K562 (cell line): ENCODE measurements around the gene TGM1. TPM values are rescaled to one million over a fixed set of nuclear protein-coding genes. Genes with fewer than 3 reads are reported as not detected.
A peak's percentile ranks its signal among the peaks of the same experiment; 100 is the strongest.

ENCODE experiments used
- ATAC-seq: fragments of 200-7000 bp; cut with Tn5 transposase; 3 replicates; pipeline ENCODE4 v1.9.1; 2020; ENCODE audit warnings: moderate library complexity
- BruUV-seq: library from RNA; stranded (reverse); fragments of 400-500 nt; replicated peaks from 2 replicates; lab custom pipeline; 2021; lab: Mats Ljungman, UMichigan
- CTCF ChIA-PET: fragments of 300-600 bp; formaldehyde crosslinking; extraction: SDS; loops from one replicate; lab custom pipeline; 2021; ENCODE audit warnings: low intra/inter-chr PET ratio; lab: Yijun Ruan, JAX
- POLR2A ChIA-PET: fragments of 300-600, 350-650 bp; sonication (Branson Sonifier 250); formaldehyde crosslinking; extraction: SDS; loops from one replicate; lab custom pipeline; 2021; ENCODE audit warnings: antibody characterized with exemption, inconsistent platforms; lab: Yijun Ruan, JAX
- DNase-seq, 4 experiments: peaks; one replicate each; pipeline versions ENCODE4 v3.0.0 to v3.0.0-alpha.2; 2011 to 2018; ENCODE audit warnings: low spot score in 3 of 4, mixed read lengths in 3 of 4; ENCODE audit errors: extremely low read depth in 1 of 4
- FAIRE-seq: peaks from 2 replicates; lab custom pipeline; 2011; peaks lifted over from hg19 to GRCh38; lab: Jason Lieb, UNC
- H2AFZ ChIP-seq: 2 replicates; pipeline ENCODE4 v1.6.0; 2011; ENCODE audit warnings: low read depth, low read length, control low read depth, inconsistent platforms
- H3K27ac ChIP-seq: fragments of 200-600 bp; 3 replicates; pipeline ENCODE4 v1.8.0; 2011; ENCODE audit warnings: low read depth, mild to moderate bottlenecking, control low read depth, inconsistent platforms, low read length, moderate library complexity, mixed read lengths; ENCODE audit errors: extremely low read depth
- H3K27me3 ChIP-seq, 2 experiments: fragments of 300-600 bp in 1 of 2; 2 replicates in 1 of 2; 3 replicates in 1 of 2; pipeline versions ENCODE4 v1.6.0 to v1.8.0; 2011; ENCODE audit warnings: inconsistent platforms in 2 of 2, low read length in 2 of 2, mild to moderate bottlenecking in 1 of 2, mixed read lengths in 1 of 2, moderate library complexity in 1 of 2; ENCODE audit not compliant: control insufficient read depth in 2 of 2, insufficient read depth in 2 of 2
- H3K36me3 ChIP-seq: fragments of 300-600 bp; 3 replicates; pipeline ENCODE4 v1.8.0; 2011; ENCODE audit warnings: mild to moderate bottlenecking, low read length, inconsistent platforms; ENCODE audit not compliant: control insufficient read depth, insufficient read depth
- H3K4me1 ChIP-seq, 2 experiments: fragments of 200-600 bp in 1 of 2; replicated peaks in 1 of 2; 2 replicates in 1 of 2; 3 replicates in 1 of 2; pipeline versions ENCODE4 v1.5.1 to v1.8.0; 2011; ENCODE audit warnings: inconsistent platforms in 2 of 2, low read length in 2 of 2, mild to moderate bottlenecking in 1 of 2, mixed read lengths in 1 of 2, moderate library complexity in 1 of 2; ENCODE audit not compliant: control insufficient read depth in 2 of 2, insufficient read depth in 2 of 2
- H3K4me2 ChIP-seq: 2 replicates; pipeline ENCODE4 v1.6.1; 2011; ENCODE audit warnings: low read length, control low read depth, inconsistent platforms, mixed read lengths; ENCODE audit not compliant: insufficient read depth
- H3K4me3 ChIP-seq: fragments of 200-600 bp; sonication (generic), shearing (Covaris generic); 2 replicates; pipeline ENCODE4 v1.5.1; 2016; ENCODE audit warnings: control low read depth, inconsistent platforms
- H3K79me2 ChIP-seq: fragments of 200-600 bp; 3 replicates; pipeline ENCODE4 v1.8.0; 2011; ENCODE audit warnings: low read length, inconsistent platforms; ENCODE audit not compliant: control insufficient read depth, insufficient read depth
- H3K9ac ChIP-seq, 2 experiments: 2 replicates each; pipeline versions ENCODE4 v1.6.0 to v1.6.1; 2011; ENCODE audit warnings: low read depth in 2 of 2, low read length in 2 of 2, control low read depth in 1 of 2, inconsistent platforms in 1 of 2, mild to moderate bottlenecking in 1 of 2, mixed read lengths in 1 of 2; ENCODE audit not compliant: insufficient read depth in 1 of 2
- H3K9me1 ChIP-seq: one replicate; pipeline ENCODE4 v1.6.0; 2011; ENCODE audit warnings: inconsistent platforms, mild to moderate bottlenecking, low read length, moderate library complexity; ENCODE audit not compliant: control insufficient read depth, insufficient read depth
- H3K9me3 ChIP-seq: replicated peaks from 2 replicates; pipeline ENCODE4 v1.5.1; 2011; ENCODE audit warnings: low read depth, low read length, inconsistent platforms; ENCODE audit not compliant: control insufficient read depth, insufficient read depth
- H4K20me1 ChIP-seq: replicated peaks from 2 replicates; pipeline ENCODE4 v1.6.1; 2011; ENCODE audit warnings: low read length, inconsistent platforms, mixed read lengths; ENCODE audit not compliant: control insufficient read depth, insufficient read depth
- BACH1 ChIP-seq: fragments of 200-800 bp; sonication (Bioruptor generic); IDR thresholded peaks from 2 replicates; pipeline ENCODE4 v1.6.1; 2016; ENCODE audit warnings: missing genetic modification characterization, missing compliant biosample characterization
- C11orf30 ChIP-seq: fragments of 450-650 bp; IDR thresholded peaks from 2 replicates; pipeline ENCODE4 v1.6.1; 2016; ENCODE audit warnings: low read depth, mild to moderate bottlenecking
- DIDO1 ChIP-seq: fragments of 450-650 bp; IDR thresholded peaks from 2 replicates; pipeline ENCODE4 v1.6.1; 2016; ENCODE audit warnings: low read depth, missing biosample characterization, missing genetic modification characterization
- EP300 ChIP-seq: IDR thresholded peaks from 2 replicates; pipeline ENCODE4 v1.6.1; 2012; ENCODE audit warnings: low read length, improper control_type of control experiment
- ETV1 ChIP-seq: fragments of 450-650 bp; conservative IDR thresholded peaks from 2 replicates; pipeline ENCODE4 v1.6.1; 2016; ENCODE audit warnings: missing genetic modification characterization, control low read depth, low read depth, missing compliant biosample characterization
- GABPB2 ChIP-seq: fragments of 250-450 bp; sonication (Bioruptor Pico); conservative IDR thresholded peaks from 2 replicates; pipeline ENCODE4 v1.5.1; 2021; ENCODE audit warnings: mild to moderate bottlenecking
- L3MBTL2 ChIP-seq: fragments of 450-650 bp; IDR thresholded peaks from 2 replicates; pipeline ENCODE4 v1.6.1; 2016; ENCODE audit warnings: mild to moderate bottlenecking, moderate library complexity
- NR2C1 ChIP-seq, 2 experiments: fragments of 450-650 bp; IDR thresholded peaks; 2 replicates each; pipeline ENCODE4 v1.6.1; 2017; ENCODE audit warnings: mild to moderate bottlenecking in 2 of 2, antibody characterized with exemption in 1 of 2, inconsistent platforms in 1 of 2, missing compliant biosample characterization in 1 of 2, missing genetic modification characterization in 1 of 2
- PKNOX1 ChIP-seq: fragments of 450-650 bp; IDR thresholded peaks from 2 replicates; pipeline ENCODE4 v1.6.1; 2016
- POLR2H ChIP-seq: IDR thresholded peaks from 2 replicates; pipeline ENCODE4 v1.6.1; 2016; ENCODE audit warnings: missing genetic modification characterization, low read depth, mild to moderate bottlenecking, control low read depth, missing compliant biosample characterization, moderate library complexity
- PRPF4 ChIP-seq: fragments of 200-400 bp; formaldehyde crosslinking; IDR thresholded peaks from one replicate; pipeline ENCODE4 v1.6.1; 2017; ENCODE audit warnings: low read length, low read depth, mild to moderate bottlenecking; ENCODE audit not compliant: insufficient read depth, poor library complexity, severe bottlenecking
- RCOR1 ChIP-seq, 2 experiments: IDR thresholded peaks; 2 replicates each; pipeline ENCODE4 v1.6.1; 2012; ENCODE audit warnings: low read depth in 2 of 2, low read length in 2 of 2, borderline replicate concordance in 1 of 2, improper control_type of control experiment in 1 of 2
- SMARCE1 ChIP-seq: fragments of 450-650 bp; IDR thresholded peaks from 2 replicates; pipeline ENCODE4 v1.7.1; 2016; ENCODE audit warnings: mild to moderate bottlenecking
- STAG1 ChIP-seq: sonication (generic); formaldehyde crosslinking; IDR thresholded peaks from 2 replicates; pipeline ENCODE4 v1.5.0; 2020; ENCODE audit warnings: missing genetic modification reagents, borderline replicate concordance
- THRA ChIP-seq: fragments of 450-650 bp; IDR thresholded peaks from 2 replicates; pipeline ENCODE4 v1.6.1; 2017; ENCODE audit warnings: mild to moderate bottlenecking, moderate library complexity
- U2AF1 ChIP-seq: fragments of 200-400 bp; formaldehyde crosslinking; optimal IDR thresholded peaks from 2 replicates; pipeline ENCODE3; 2017; ENCODE audit warnings: mild to moderate bottlenecking, low read depth, low read length, moderate library complexity
- ZFX ChIP-seq: sonication (generic); formaldehyde crosslinking; IDR thresholded peaks from 2 replicates; pipeline ENCODE4 v1.8.0; 2022; ENCODE audit warnings: mild to moderate bottlenecking, missing genetic modification reagents, moderate library complexity
- ZKSCAN8 ChIP-seq: fragments of 200-800 bp; sonication (Bioruptor generic); IDR thresholded peaks from 2 replicates; pipeline ENCODE4 v1.6.1; 2016; ENCODE audit warnings: missing genetic modification characterization, missing compliant biosample characterization
- ZNF444 ChIP-seq: fragments of 250-450 bp; sonication (Bioruptor Pico); IDR thresholded peaks from 2 replicates; pipeline ENCODE4 v1.4.0; 2020; ENCODE audit warnings: mild to moderate bottlenecking, moderate library complexity
- ZNF740 ChIP-seq, 3 experiments: fragments of 200-800 bp in 1 of 3; sonication (Bioruptor generic) in 1 of 3; sonication (generic) in 1 of 3; formaldehyde crosslinking in 1 of 3; IDR thresholded peaks; 2 replicates each; pipeline versions ENCODE4 v1.6.1 to v1.8.0; 2016 to 2022; ENCODE audit warnings: mild to moderate bottlenecking in 2 of 3, missing compliant biosample characterization in 2 of 3, missing genetic modification characterization in 2 of 3, missing genetic modification reagents in 1 of 3
- WGBS: fragments of 100-300 bp; shearing (Covaris generic); methylation state at CpG from one replicate; pipeline ENCODE4 v1.1.6; 2016; ENCODE audit warnings: low coverage, mixed read lengths; ENCODE audit not compliant: insufficient coverage; ENCODE audit errors: missing lambda C conversion rate; 5-methylcytosine and 5-hydroxymethylcytosine counted together
- in situ Hi-C: fragments of 300-500 bp; cut with MboI; formaldehyde crosslinking; loops from 4 replicates; pipeline ENCODE4 v1.15.0; 2018; ENCODE audit warnings: inconsistent platforms, mixed read lengths
- intact Hi-C: fragments of 100-400 bp; cut with micrococcal nuclease; formaldehyde crosslinking; loops from 2 replicates; pipeline ENCODE4 v1.14.2; 2022
- polyA plus RNA-seq, 8 experiments: library from polyadenylated mRNA; depleted of rRNA in 4 of 8; stranded (reverse) in 5 of 8; unstranded in 3 of 8; fragments of >200 nt; fragmentation: Nextera tagmentation in 2 of 8; fragmentation: Illumina TruSeq in 1 of 8; extraction: Ambion mirVana in 2 of 8; extraction: Trizol in 1 of 8; gene quantifications; 2 replicates each; pipeline versions ENCODE4 v1.2.1 to v1.2.3, GENCODE V29; 2011 to 2014; ENCODE audit warnings: inconsistent platforms in 1 of 8, missing spikeins in 1 of 8
- total RNA-seq, 7 experiments: library from RNA; depleted of rRNA in 6 of 7; stranded (reverse); fragments of >200 nt in 6 of 7; fragmentation: Illumina TruSeq in 2 of 7; extraction: Trizol in 2 of 7; gene quantifications; 2 replicates each; pipeline versions ENCODE4 v1.2.1 to v1.2.3, GENCODE V29; 2011 to 2021; ENCODE audit warnings: low replicate concordance in 1 of 7

Gene TGM1
- total and polyA plus RNA-seq, 9 of the 15 experiments (the other 6 are each of a cell fraction or from before 2014, with no cell fraction given) = 0.13 to 4.4 (median 0.88) TPM

- H3K4me2 ChIP-seq = peak overlapping the region; percentile 92
- no peak for FAIRE-seq
- BruUV-seq = TSS peak; percentile 61
- TF ChIP-seq C11orf30 (no peak), L3MBTL2 (peak; percentile 39; the same call in 1 of the 2 replicates), THRA (no peak), BACH1 (no peak), STAG1 (no peak), ZNF444 (no peak), PKNOX1 (peak; percentile 24; the same call in 1 of the 2 replicates), ZFX (CRISPR knock-in tag) (0 out of 2 replicates have a peak, but pooled peaks have one; percentile 1), PRPF4 (no peak), ZKSCAN8 (CRISPR knock-in tag) (no peak), RCOR1 (IDR thresholded peaks at IDR 0.05; ENCODE audit: borderline replicate concordance in 1 of 2, low read depth in 2 of 2, low read length in 2 of 2) (no peak), POLR2H (no peak), ETV1 (tag) (no peak), ZNF740 (CRISPR knock-in tag; IDR thresholded peaks at IDR 0.05) (no peak), ZNF740 (tag; IDR thresholded peaks at IDR 0.05) (no peak), GABPB2 (CRISPR knock-in tag) (no peak), NR2C1 (IDR thresholded peaks at IDR 0.05) (no peak), NR2C1 (tag; IDR thresholded peaks at IDR 0.05) (no peak), U2AF1 (no peak), EP300 (no peak), DIDO1 (tag) (no peak), SMARCE1 (peak; percentile 29)
These were observed 8.9 kb upstream of the TGM1 start for GRCh38 chr14:24271834-24272263.

More at GRCh38 chr14:24271834-24272263, 8.9 kb upstream of the TGM1 start:
- Histone ChIP-seq H4K20me1 (no peaks in the 10 kb centered on the region; the same call in 1 of the 2 replicates), H3K9me1 (peaks cover 2% of the 10 kb centered on the region), H3K4me3 (peak overlapping the region; percentile 94), H3K4me1 (peaks cover 26 to 27% of the 10 kb centered on the region in 2 experiments; a peak in 4 of 5 replicates), H3K27me3 (no peaks in the 10 kb centered on the region), H3K27ac (peak overlapping the region; percentile 99), H2AFZ (peak overlapping the region; percentile 95), H3K9ac (peak overlapping the region; percentile 95 to 99), H3K79me2 (peaks cover 9% of the 10 kb centered on the region; the same call in 1 of the 3 replicates), H3K36me3 (no peaks in the 10 kb centered on the region; the same call in 2 of the 3 replicates), H3K9me3 (no peaks in the 10 kb centered on the region)
- DNase-seq (no peak), ATAC-seq (peak; percentile 57; the same call in 1 of the 3 replicates)
- in situ Hi-C loops = no loop called here
- CTCF ChIA-PET = no interaction called here
- WGBS = 7% methylated on average over 3 of the region's 3 CpGs
- POLR2A ChIA-PET = interaction anchor here (0.6 to 2.1 kb wide), 10 partner anchors 9 to 191 kb away, joined by 3 to 11 read pairs (median 5); partner anchors contain the start of genes CHMP4A and TINF2
- intact Hi-C loops = loop anchor here (2.0 kb wide), 1 partner anchor 29 kb away; the partner anchor contains the start of gene TINF2
